ENCODE data around the gene SRP68. TPM values are rescaled to one million over a fixed set of nuclear protein-coding genes. Genes with fewer than 3 reads are reported as not detected.

Gene SRP68
- total RNA-seq, 2 experiments from 2014 or later: 151 to 174 TPM

DNA sequence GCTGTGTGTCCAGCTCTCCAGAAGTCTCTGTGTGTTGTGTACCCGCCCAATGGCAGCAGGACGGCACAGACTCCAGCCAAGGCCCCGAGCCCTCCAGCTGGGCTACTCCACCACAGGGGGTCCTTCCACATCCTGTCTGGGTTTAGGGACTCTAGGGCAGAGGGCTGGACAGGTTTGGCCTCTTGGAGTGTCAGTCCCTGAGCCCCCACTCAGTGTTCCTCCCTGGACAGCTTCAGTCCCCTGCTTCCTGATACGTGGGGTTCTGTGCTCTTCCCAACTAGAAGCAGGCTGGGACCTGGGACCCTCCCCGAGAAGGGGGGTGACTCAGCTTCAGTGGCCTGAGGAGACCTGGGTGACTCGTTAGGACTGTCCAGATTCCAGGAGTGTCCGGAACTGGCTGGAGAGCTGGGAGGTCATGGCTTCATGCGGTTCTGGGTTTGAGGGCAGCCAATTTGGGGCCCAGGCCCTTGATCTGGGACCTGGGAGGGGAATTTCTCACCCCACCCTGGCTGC lies 67.5 kb downstream of the SRP68 start:
- ChIA-PET POLR2A (no interaction called here), CTCF (interaction anchor here (0.5 to 11.1 kb wide), 28 partner anchors 8 to 547 kb away, joined by 3 to 139 read pairs (median 4); partner anchors contain the start of genes MRPL38, TRIM47 and TRIM65)
- Mint-ChIP-seq H3K9me3 (ENCODE audit: low read depth) (no peaks in the 10 kb centered on the region), H3K27me3 (no peaks in the 10 kb centered on the region), H3K4me1 (no peaks in the 10 kb centered on the region), H3K27ac (no peak overlapping the region), H3K36me3 (ENCODE audit: low read depth) (no peaks in the 10 kb centered on the region), H3K4me3 (no peak overlapping the region)
- ATAC-seq (no peak), DNase-seq (no peak)
- intact Hi-C loops (cut with DNase I, micrococcal nuclease): loop anchor here (1.0 to 5.0 kb wide), 4 partner anchors 26 to 243 kb away; partner anchors contain the start of genes ACOX1 (in 1 of the 2) and TEN1 (in 1 of the 2)

DNA sequence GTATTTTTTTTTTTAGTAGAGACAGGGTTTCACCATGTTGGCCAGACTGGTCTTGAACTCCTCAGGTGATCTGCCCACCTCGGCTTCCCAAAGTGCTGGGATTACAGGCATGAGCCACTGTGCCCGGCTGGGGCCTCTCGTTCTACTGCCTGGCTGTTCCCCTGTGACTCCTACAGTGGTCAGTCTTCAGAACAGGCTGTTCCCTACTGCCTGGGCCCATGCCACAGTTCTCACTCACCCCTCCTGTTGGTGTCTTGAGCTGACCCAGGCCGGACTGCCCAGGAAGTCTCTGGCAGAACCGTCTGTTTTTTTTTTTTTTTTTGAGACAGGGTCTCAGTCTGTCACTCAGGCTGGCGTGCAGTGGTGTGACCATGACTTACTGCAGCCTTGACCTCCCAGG lies 68.4 kb downstream of the SRP68 start:
- ChIA-PET CTCF (interaction anchor here (0.6 to 11.1 kb wide), 12 partner anchors 9 to 419 kb away, joined by 3 to 139 read pairs (median 4); partner anchors contain the start of gene MRPL38), POLR2A (interaction anchor here (0.6 kb wide), 1 partner anchor 71 kb away, joined by 4 read pairs; no protein-coding TSS in a partner anchor)
- H3K27me3 Mint-ChIP-seq: no peaks in the 10 kb centered on the region
- intact Hi-C loops (cut with DNase I, micrococcal nuclease): loop anchor here in 1 of 2 experiments (5.0 kb wide), 1 partner anchor 97 kb away; no protein-coding TSS in a partner anchor
- H3K4me1 Mint-ChIP-seq: no peaks in the 10 kb centered on the region
- H3K9me3 Mint-ChIP-seq (ENCODE audit: low read depth): no peaks in the 10 kb centered on the region
- DNase-seq: no peak
- H3K36me3 Mint-ChIP-seq (ENCODE audit: low read depth): no peaks in the 10 kb centered on the region
- no peak for ATAC-seq
- H3K4me3 Mint-ChIP-seq: no peak overlapping the region
- no peak overlapping the region for H3K27ac Mint-ChIP-seq

DNA sequence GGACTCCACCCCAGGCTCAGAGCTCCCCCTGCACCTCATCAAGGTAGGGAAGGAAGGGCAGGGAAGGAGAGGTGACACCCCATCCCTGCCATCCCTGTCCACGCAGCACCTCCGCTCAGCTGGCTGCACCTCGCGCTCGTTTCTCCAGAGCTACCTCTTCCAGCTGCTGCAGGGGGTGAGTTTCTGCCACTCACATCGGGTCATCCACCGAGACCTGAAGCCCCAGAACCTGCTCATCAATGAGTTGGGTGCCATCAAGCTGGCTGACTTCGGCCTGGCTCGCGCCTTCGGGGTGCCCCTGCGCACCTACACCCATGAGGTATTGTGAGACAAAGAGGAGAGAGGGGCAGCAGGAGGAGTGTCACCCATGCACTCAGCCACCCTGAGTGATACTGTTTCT lies 70.2 kb downstream of the SRP68 start:
- ChIA-PET CTCF (interaction anchor here (0.7 to 11.1 kb wide), 4 partner anchors 11 to 96 kb away, joined by 3 to 139 read pairs (median 20); partner anchors contain the start of gene MRPL38), POLR2A (interaction anchor here (0.6 to 1.1 kb wide), 4 partner anchors 21 to 135 kb away, joined by 3 to 6 read pairs (median 3); no protein-coding TSS in a partner anchor)
- no peak overlapping the region for H3K27ac Mint-ChIP-seq
- no peak for DNase-seq
- H3K36me3 Mint-ChIP-seq (ENCODE audit: low read depth): no peaks in the 10 kb centered on the region
- H3K4me1 Mint-ChIP-seq: peaks cover 7% of the 10 kb centered on the region
- H3K27me3 Mint-ChIP-seq: no peaks in the 10 kb centered on the region
- no peak for ATAC-seq
- H3K4me3 Mint-ChIP-seq: no peak overlapping the region
- H3K9me3 Mint-ChIP-seq (ENCODE audit: low read depth): no peaks in the 10 kb centered on the region
- intact Hi-C loops (cut with DNase I, micrococcal nuclease): loop anchor here in 1 of 2 experiments (5.0 kb wide), 1 partner anchor 95 kb away; no protein-coding TSS in a partner anchor

DNA sequence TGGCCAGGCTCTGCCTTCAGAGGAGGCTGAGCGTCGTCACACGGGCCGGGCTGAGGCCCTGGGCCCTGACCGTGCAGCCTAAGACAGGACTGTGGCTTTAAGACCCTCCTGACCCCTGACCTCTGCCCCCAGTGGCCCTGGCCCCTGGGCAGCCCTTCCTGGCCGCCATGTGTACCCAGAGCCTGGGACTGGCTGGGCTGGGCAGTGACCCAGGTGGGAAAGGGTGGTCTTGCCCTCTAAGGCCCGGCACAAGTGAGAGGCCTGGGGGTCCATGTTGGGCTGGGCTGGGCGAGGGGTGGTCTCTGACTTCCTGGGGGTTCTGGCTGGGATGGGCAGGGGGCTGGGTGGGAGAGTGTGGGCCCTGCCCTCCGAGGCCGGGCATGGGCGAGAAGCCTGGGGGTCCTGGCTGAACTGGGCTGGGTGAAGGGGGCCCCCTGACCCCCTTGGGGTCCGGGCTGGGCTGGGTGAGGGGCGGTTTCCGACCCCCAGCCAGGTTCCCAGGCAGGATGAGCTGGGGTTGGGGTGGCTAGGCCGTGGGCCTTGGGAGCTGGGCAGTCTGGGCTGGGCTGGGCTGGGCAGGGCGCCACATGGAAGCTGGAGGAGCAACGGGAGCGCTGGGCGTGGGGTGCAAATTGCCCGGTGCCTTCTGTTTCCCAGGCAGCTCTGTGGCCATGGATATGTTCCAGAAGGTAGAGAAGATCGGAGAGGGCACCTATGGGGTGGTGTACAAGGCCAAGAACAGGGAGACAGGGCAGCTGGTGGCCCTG lies 71.4 kb downstream of the SRP68 start, which contains the start of gene CDK3:
TSS of gene CDK3 (plus strand) at position 101 of the 767 bp plus-strand sequence. CDS start at position 672, 571 bp downstream.
- Mint-ChIP-seq H3K9me3 (ENCODE audit: low read depth) (no peaks in the 10 kb centered on the region), H3K36me3 (ENCODE audit: low read depth) (no peaks in the 10 kb centered on the region), H3K4me1 (peaks cover 14% of the 10 kb centered on the region), H3K27ac (no peak within 1 kb of the TSS), H3K4me3 (no peak within 1 kb of the TSS), H3K27me3 (no peaks in the 10 kb centered on the region)
- ATAC-seq: no peak
- POLR2A ChIA-PET: no interaction called here
- intact Hi-C loops (cut with DNase I, micrococcal nuclease): loop anchor here in 1 of 2 experiments (5.0 kb wide), 1 partner anchor 94 kb away; no protein-coding TSS in a partner anchor
- CTCF ChIA-PET: interaction anchor here (0.5 to 11.1 kb wide), 11 partner anchors 12 to 398 kb away, joined by 3 to 139 read pairs (median 4); no protein-coding TSS in a partner anchor
- DNase-seq: no peak

DNA sequence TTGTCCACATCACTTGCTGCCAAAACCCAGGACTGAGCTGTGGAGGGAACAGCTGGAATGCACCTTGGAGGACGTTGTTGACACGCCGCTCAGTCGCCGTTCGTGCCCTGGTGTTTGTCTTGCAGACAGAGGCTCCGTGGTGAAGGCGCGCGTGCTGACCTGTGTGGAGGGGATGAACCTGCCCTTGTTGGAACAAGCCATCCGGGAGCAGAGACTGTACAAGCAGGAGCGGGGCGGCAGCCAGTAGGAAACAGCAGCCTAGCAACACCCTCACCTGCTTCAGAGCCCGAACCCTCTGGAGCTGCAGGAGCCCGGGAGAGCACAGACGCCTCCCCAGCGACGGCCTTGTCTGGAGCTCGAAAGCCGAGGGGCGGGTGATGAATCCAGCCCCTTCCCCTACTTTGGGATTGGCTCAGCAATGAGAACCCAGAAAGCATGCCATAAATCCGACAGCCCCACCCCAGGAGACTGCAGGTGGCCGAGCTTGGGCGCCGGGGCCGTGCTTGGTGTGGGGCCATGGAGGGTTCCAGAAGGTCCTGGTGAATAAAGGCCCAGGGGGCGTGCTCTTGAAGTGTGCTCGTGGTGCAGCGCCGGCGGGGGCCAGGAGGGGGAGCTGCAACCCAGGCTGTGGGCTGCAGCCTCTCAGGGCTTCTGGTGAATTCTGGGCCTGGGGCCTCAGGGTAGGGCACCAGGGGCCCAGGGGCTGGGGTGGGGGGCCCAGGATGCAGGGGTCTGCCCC lies 72.1 kb downstream of the SRP68 start:
- Mint-ChIP-seq H3K9me3 (ENCODE audit: low read depth) (no peaks in the 10 kb centered on the region), H3K27me3 (no peaks in the 10 kb centered on the region), H3K4me3 (no peak overlapping the region), H3K27ac (no peak overlapping the region), H3K4me1 (peaks cover 14% of the 10 kb centered on the region), H3K36me3 (ENCODE audit: low read depth) (no peaks in the 10 kb centered on the region)
- peak; percentile 83 for ATAC-seq
- intact Hi-C loops (cut with DNase I, micrococcal nuclease): loop anchor here in 1 of 2 experiments (5.0 kb wide), 1 partner anchor 93 kb away; no protein-coding TSS in a partner anchor
- ChIA-PET CTCF (interaction anchor here (0.5 to 11.1 kb wide), 20 partner anchors 9 to 398 kb away, joined by 3 to 139 read pairs (median 4); partner anchors contain the start of genes TRIM65 and WBP2), POLR2A (no interaction called here)
- peak; percentile 85 for DNase-seq

DNA sequence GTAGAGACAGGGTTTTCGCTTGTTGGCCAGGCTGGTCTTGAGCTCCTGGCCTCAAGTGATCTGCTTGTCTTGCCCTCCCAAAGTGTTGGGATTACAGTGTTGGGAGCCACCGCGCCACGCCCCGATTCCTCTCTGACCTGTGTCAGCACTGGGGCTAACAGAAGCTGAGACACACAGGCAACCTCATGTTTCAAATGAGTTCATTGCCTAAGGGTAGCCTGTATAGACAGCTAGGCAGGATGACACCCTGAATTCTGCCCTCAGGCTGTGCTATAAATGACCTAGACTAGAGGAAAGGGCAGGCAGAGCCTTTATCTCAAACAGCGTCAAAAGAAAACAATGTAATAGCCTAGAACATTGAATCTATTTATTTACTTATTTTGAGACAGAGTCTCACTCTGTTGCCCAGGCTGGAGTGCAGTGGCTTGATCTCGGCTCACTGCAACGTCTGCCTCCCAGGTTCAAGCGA lies 74.0 kb downstream of the SRP68 start:
- H3K27me3 Mint-ChIP-seq: no peaks in the 10 kb centered on the region
- DNase-seq (no peak), ATAC-seq (no peak)
- intact Hi-C loops (cut with DNase I, micrococcal nuclease): no loop called here
- ChIA-PET POLR2A (no interaction called here), CTCF (interaction anchor here (1.1 to 11.1 kb wide), 7 partner anchors 14 to 399 kb away, joined by 3 to 139 read pairs (median 4); no protein-coding TSS in a partner anchor)
- H3K27ac Mint-ChIP-seq: no peak overlapping the region
- no peaks in the 10 kb centered on the region for H3K9me3 Mint-ChIP-seq (ENCODE audit: low read depth)
- H3K4me3 Mint-ChIP-seq: no peak overlapping the region
- no peaks in the 10 kb centered on the region for H3K36me3 Mint-ChIP-seq (ENCODE audit: low read depth)
- H3K4me1 Mint-ChIP-seq: peaks cover 14% of the 10 kb centered on the region

DNA sequence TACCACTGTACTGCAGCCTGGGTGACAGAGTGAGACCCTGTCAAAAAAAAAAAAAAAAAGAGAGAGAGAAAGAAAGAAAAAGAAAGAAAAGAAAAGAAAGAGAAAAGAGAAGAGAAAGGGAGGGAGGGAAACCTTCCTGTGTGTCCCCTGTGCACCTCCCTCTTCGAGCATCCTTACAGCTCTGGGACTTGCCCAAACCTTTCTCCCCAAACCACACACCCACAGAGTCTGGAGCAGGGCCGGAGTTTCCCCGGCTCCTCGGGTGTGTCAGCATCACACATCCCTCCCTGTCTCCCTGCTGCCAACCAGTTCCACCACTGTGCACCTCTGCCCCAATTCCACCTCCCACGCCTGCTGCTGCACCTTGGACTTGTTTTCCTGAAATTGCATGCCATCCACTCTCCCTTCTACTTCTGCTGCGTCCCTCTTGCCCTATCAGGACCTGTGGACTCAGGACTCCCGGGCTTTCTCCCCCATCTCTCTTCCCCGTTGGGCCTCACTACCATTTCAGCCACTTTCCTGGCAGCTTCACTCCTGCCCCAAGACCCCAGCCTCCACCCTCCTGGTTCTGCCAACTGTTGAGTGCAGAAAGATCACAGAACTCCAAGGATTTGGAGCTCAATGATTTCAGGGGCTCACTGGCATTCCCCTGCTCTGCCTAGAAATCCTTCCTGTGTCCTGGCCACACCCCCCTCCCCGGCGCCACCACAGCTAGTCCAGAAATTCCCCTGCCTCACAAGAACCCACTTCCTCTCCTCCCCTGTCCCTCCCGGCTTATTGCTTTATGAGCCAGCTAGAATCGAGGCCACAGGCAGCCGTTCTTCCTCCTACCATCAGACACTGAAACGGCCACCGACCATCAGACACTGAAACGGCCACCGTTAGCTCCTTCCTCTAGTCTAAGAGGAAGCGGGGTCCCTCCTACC lies 75.4 kb downstream of the SRP68 start:
- peak; percentile 71 for ATAC-seq

DNA sequence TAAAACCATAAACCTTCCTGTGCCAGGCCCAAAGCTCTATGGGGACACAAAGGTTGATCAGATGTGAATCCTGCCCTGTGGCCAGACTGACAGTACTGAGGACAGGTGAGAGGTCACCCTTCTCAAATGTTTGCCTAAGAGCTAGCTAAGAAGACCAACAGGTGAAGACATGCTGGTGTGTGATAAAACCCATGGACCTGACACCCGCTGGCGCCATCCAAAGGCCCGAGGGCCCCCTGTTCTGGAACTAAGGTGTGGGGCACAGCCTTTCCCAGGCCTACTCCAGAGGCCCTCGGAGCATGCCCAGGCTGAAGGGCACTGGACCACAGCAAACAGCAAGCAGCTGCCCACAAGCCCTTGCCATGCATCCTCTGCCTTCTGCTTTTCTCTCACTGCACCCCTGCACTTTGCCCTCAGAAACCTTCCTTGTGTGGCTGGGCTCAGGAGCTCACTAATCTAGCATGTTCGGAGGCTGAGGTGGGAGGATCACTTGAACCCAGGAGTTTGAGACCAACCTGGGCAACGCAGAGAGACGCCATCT lies 76.9 kb downstream of the SRP68 start:
- ChIA-PET CTCF (interaction anchor here (2.8 to 11.1 kb wide), 2 partner anchors 10 to 17 kb away, joined by 10 to 139 read pairs; no protein-coding TSS in a partner anchor), POLR2A (no interaction called here)
- Mint-ChIP-seq H3K4me1 (peaks cover 14% of the 10 kb centered on the region), H3K36me3 (ENCODE audit: low read depth) (no peaks in the 10 kb centered on the region), H3K27me3 (no peaks in the 10 kb centered on the region), H3K4me3 (no peak overlapping the region), H3K9me3 (ENCODE audit: low read depth) (no peaks in the 10 kb centered on the region), H3K27ac (no peak overlapping the region)
- ATAC-seq (no peak), DNase-seq (no peak)
- intact Hi-C loops (cut with DNase I, micrococcal nuclease): no loop called here

More for the DNA sequence above, 75.4 kb downstream of the SRP68 start:
- H3K4me1 Mint-ChIP-seq: peaks cover 14% of the 10 kb centered on the region
- no peaks in the 10 kb centered on the region for H3K36me3 Mint-ChIP-seq (ENCODE audit: low read depth)
- no peaks in the 10 kb centered on the region for H3K9me3 Mint-ChIP-seq (ENCODE audit: low read depth)
- POLR2A ChIA-PET: interaction anchor here (0.5 to 0.6 kb wide), 2 partner anchors 16 to 121 kb away, joined by 3 to 7 read pairs; no protein-coding TSS in a partner anchor
- CTCF ChIA-PET: interaction anchor here (0.7 to 11.1 kb wide), 13 partner anchors 9 to 481 kb away, joined by 3 to 139 read pairs (median 4); partner anchors contain the start of genes ACOX1, TEN1 and TSEN54
- H3K27ac Mint-ChIP-seq: peak overlapping the region; percentile 87
- H3K4me3 Mint-ChIP-seq: peak overlapping the region; percentile 34
- peak; percentile 63 for DNase-seq
- H3K27me3 Mint-ChIP-seq: no peaks in the 10 kb centered on the region
- intact Hi-C loops (cut with DNase I, micrococcal nuclease): no loop called here

DNA sequence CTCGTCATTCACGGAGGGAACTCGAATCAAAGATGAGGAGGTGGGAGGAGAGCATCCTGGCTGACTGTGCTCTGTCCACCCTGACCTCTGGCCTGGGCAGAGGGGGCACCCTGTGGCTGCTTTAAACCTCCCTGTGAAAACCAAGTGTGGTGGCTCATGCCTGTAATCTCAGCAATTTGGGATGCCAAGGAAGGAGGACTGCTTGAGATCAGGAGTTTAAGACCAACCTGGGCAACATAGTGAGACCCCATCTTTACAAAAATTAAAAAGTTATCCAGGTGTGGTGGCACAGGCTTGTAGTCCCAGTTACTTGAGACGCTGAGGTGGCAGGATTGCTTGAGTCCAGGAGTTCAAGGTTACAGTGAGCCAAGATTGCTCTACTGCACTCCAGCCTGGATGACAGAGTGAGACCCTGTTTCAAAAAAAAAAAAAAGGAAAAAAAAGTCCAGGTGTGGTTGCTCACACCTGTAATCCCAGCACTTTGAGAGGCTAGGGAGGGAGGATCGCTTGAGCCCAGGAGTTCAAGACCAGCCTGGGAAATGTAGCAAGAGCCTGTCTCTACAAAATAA lies 77.4 kb downstream of the SRP68 start:
- H3K27ac Mint-ChIP-seq: no peak overlapping the region
- intact Hi-C loops (cut with DNase I, micrococcal nuclease): no loop called here
- no peaks in the 10 kb centered on the region for H3K9me3 Mint-ChIP-seq (ENCODE audit: low read depth)
- no peak overlapping the region for H3K4me3 Mint-ChIP-seq
- peaks cover 14% of the 10 kb centered on the region for H3K4me1 Mint-ChIP-seq
- H3K27me3 Mint-ChIP-seq: no peaks in the 10 kb centered on the region
- ChIA-PET POLR2A (no interaction called here), CTCF (interaction anchor here (2.8 to 11.1 kb wide), 2 partner anchors 11 to 18 kb away, joined by 10 to 139 read pairs; no protein-coding TSS in a partner anchor)
- DNase-seq (no peak), ATAC-seq (no peak)
- H3K36me3 Mint-ChIP-seq (ENCODE audit: low read depth): no peaks in the 10 kb centered on the region
